Kidney epithelial cell (primary cell): Measurements from ENCODE around the gene CYS1. TPM values are rescaled to one million over a fixed set of nuclear protein-coding genes. Genes with fewer than 3 reads are reported as not detected.
"Not testable (repeated sequence)": the region's sequence is repeated elsewhere in the genome, so short reads cannot be mapped to it uniquely, and the experiment has no call there.

Experiments used
- DNase-seq: peaks from one replicate; pipeline ENCODE4 v3.0.0-alpha.2; 2010; ENCODE audit warnings: low read depth
- H3K27me3 ChIP-seq: 2 replicates; pipeline ENCODE4 v1.6.0; 2011; ENCODE audit warnings: low read length; ENCODE audit not compliant: control insufficient read depth, insufficient read depth
- H3K36me3 ChIP-seq: 2 replicates; pipeline ENCODE4 v1.5.1; 2011; ENCODE audit warnings: low read length; ENCODE audit not compliant: control insufficient read depth, insufficient read depth
- H3K4me3 ChIP-seq: 2 replicates; pipeline ENCODE4 v1.5.1; 2011; ENCODE audit warnings: low read depth, mild to moderate bottlenecking, control low read depth, low read length
- total RNA-seq: library from RNA; depleted of rRNA; stranded (reverse); fragments of >200 nt; gene quantifications from 2 replicates; pipeline ENCODE4 v1.2.3, GENCODE V29; 2015
- TF ChIP-seq, protein P1 (sequence below): IDR thresholded peaks from 2 replicates; pipeline ENCODE4 v1.5.1; 2011; ENCODE audit warnings: mild to moderate bottlenecking, moderate library complexity, low read length, control low read depth, inconsistent platforms; ENCODE audit not compliant: insufficient read depth, poor library complexity, severe bottlenecking

Gene CYS1
- total RNA-seq, 1 donor from 2014 or later = 12.2 TPM

DNA sequence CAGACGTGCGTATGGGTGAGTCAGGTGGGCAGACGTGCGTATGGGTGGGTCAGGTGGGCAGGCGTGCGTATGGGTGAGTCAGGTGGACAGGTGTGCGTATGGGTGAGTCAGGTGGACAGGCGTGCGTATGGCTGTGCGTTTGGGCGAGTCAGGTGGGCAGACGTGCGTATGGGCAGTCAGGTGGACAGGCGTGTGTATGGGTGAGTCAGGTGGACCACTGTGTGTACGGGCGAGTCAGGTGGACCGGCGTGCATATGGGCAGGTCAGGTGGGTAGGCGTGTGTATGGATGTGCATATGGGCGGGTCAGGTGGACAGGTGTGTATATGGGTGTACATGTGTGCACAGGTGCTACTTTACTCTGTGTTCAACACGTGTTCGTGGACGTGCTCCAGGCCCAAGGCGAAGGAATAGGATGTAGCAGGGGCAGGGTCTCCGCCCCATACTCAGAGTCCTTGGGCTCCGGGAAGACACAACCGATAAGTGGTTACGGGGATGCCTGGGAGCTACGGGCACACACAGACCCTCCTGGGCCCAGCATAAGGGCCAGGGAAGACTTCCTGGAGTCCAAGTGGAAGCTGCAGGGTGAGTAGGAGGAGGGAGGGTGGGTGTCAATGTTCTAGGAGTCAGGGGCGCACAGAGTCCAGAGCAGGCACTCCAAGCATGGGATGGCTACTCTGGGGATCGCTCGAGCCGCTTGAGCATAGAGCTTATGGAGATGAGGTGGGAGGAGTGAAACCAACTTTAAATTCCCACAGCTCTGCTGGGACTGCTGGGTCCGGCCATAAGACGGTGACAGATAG is 64.0 kb downstream of the CYS1 start:
- TF ChIP-seq, protein P1, sequence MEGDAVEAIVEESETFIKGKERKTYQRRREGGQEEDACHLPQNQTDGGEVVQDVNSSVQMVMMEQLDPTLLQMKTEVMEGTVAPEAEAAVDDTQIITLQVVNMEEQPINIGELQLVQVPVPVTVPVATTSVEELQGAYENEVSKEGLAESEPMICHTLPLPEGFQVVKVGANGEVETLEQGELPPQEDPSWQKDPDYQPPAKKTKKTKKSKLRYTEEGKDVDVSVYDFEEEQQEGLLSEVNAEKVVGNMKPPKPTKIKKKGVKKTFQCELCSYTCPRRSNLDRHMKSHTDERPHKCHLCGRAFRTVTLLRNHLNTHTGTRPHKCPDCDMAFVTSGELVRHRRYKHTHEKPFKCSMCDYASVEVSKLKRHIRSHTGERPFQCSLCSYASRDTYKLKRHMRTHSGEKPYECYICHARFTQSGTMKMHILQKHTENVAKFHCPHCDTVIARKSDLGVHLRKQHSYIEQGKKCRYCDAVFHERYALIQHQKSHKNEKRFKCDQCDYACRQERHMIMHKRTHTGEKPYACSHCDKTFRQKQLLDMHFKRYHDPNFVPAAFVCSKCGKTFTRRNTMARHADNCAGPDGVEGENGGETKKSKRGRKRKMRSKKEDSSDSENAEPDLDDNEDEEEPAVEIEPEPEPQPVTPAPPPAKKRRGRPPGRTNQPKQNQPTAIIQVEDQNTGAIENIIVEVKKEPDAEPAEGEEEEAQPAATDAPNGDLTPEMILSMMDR = no peak
- Histone ChIP-seq H3K27me3 (peaks cover 2% of the 10 kb centered on the region), H3K36me3 (no peaks in the 10 kb centered on the region), H3K4me3 (no peak overlapping the region)
- DNase-seq = no peak

- not testable (repeated sequence) for H3K27me3 ChIP-seq, H3K4me3 ChIP-seq, H3K36me3 ChIP-seq, DNase-seq
These were observed 64.7 kb downstream of the CYS1 start for GRCh38 chr2:10015376-10015989.

GRCh38 chr2:10014418-10015190 is 65.6 kb downstream of the CYS1 start:
- Histone ChIP-seq H3K4me3 (no peak overlapping the region), H3K27me3 (peaks cover 2% of the 10 kb centered on the region), H3K36me3 (no peaks in the 10 kb centered on the region)
- no peak for DNase-seq
- TF ChIP-seq, protein P1 = no peak

DNA sequence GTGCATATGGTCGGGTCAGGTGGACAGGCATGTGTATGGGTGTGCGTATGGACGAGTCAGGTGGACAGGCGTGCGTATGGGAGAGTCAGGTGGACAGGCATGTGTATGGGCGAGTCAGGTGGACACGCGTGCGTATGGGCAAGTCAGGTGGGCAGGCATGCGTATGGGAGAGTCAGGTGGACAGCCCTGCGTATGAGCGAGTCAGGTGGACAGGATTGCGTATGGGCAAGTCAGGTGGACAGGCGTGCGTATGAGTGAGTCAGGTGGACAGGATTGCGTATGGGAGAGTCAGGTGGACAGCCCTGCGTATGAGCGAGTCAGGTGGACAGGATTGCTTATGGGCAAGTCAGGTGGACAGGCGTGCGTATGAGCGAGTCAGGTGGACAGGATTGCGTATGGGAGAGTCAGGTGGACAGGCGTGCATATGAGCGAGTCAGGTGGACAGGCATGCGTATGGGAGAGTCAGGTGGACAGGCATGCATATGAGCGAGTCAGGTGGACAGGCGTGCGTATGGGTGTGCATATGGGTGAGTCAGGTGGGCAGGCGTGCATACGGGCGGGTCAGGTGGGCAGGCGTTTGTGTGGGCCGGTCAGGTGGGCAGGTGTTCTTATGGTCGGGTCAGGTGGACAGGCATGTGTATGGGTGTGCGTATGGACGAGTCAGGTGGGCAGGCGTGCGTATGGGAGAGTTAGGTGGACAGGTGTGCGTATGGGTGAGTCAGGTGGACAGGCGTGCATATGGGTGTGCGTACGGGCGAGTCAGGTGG is 66.4 kb downstream of the CYS1 start:
- DNase-seq, H3K27me3 ChIP-seq, H3K4me3 ChIP-seq, H3K36me3 ChIP-seq: not testable (repeated sequence)

- DNase-seq = no peak
- no peaks in the 10 kb centered on the region for H3K27me3 ChIP-seq
- no peak overlapping the region for H3K4me3 ChIP-seq
- TF ChIP-seq, protein P1 = no peak
- no peaks in the 10 kb centered on the region for H3K36me3 ChIP-seq
These were observed 67.2 kb downstream of the CYS1 start for GRCh38 chr2:10012963-10013461.

DNA sequence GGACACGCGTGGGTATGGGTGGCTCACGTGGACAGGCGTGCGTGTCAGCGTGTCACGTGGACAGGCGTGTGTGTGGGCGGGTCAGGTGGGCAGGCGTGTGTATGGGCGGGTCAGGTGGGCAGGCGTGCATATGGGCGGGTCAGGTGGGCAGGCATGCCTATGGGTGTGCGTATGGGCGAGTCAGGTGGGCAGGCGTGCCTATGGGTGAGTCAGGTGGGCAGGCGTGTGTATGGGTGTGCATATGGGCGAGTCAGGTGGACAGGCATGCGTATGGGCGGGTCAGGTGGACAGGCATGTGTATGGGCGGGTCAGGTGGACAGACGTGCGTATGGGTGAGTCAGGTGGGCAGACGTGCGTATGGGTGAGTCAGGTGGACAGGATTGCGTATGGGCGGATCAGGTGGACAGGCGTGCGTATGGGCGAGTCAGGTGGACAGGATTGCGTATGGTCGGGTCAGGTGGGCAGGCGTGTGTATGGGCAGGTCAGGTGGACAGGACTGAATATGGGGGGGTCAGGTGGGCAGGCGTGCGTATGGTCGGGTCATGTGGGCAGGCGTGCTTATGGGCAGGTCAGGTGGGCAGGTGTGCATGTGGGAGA is 67.7 kb downstream of the CYS1 start:
- not testable (repeated sequence) for H3K27me3 ChIP-seq, H3K4me3 ChIP-seq, DNase-seq, H3K36me3 ChIP-seq

DNA sequence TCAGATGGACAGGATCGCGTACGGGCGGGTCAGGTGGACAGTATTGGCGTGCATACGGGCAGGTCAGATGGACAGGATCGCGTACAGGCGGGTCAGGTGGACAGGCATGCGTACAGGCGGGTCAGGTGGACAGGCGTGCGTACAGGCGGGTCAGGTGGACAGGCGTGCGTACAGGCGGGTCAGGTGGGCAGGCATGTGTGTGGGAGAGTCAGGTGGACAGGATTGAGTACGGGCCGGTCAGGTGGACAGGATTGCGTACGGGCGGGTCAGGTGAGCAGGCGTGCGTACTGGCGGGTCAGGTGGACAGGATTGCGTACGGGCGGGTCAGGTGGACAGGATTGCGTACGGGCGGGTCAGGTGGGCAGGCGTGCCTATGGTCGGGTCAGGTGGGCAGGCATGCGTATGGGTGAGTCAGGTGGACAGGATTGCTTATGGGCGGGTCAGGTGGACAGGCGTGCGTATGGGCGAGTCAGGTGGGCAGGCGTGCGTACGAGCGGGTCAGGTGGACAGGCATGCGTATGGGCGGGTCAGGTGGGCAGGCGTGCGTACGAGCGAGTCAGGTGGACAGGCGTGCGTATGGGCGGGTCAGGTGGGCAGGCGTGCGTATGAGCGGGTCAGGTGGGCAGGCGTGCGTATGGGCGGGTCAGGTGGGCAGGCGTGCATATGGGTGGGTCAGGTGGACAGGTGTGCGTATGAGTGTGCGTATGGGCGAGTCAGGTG is 68.4 kb downstream of the CYS1 start:
- H3K27me3 ChIP-seq, DNase-seq, H3K36me3 ChIP-seq, H3K4me3 ChIP-seq: not testable (repeated sequence)

DNA sequence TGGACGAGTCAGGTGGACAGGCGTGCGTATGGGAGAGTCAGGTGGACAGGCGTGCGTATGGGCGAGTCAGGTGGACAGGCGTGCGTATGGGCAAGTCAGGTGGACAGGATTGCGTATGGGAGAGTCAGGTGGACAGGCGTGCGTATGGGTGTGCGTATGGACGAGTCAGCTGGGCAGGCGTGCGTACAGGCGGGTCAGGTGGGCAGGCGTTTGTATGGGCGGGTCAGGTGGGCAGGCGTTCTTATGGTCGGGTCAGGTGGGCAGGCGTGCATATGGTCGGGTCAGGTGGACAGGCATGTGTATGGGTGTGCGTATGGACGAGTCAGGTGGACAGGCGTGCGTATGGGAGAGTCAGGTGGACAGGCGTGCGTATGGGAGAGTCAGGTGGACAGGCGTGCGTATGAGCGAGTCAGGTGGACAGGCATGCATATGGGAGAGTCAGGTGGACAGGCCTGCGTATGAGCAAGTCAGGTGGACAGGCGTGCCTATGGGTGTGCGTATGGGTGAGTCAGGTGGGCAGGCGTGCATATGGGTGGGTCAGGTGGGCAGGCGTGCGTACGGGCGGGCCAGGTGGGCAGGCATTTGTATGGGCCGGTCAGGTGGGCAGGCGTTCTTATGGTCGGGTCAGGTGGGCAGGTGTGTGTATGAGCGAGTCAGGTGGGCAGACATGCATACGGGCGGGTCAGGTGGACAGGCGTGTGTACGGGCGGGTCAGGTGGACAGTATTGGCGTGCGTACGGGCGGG is 69.2 kb downstream of the CYS1 start:
- DNase-seq, H3K36me3 ChIP-seq, H3K4me3 ChIP-seq, H3K27me3 ChIP-seq: not testable (repeated sequence)
